ENCODE data around the gene LKAAEAR1. TPM values are rescaled to one million over a fixed set of nuclear protein-coding genes. Genes with fewer than 3 reads are reported as not detected.
A peak's percentile ranks its signal among the peaks of the same experiment; 100 is the strongest.

LKAAEAR1 gene
- polyA plus RNA-seq, 1 experiment, result not detected

DNA sequence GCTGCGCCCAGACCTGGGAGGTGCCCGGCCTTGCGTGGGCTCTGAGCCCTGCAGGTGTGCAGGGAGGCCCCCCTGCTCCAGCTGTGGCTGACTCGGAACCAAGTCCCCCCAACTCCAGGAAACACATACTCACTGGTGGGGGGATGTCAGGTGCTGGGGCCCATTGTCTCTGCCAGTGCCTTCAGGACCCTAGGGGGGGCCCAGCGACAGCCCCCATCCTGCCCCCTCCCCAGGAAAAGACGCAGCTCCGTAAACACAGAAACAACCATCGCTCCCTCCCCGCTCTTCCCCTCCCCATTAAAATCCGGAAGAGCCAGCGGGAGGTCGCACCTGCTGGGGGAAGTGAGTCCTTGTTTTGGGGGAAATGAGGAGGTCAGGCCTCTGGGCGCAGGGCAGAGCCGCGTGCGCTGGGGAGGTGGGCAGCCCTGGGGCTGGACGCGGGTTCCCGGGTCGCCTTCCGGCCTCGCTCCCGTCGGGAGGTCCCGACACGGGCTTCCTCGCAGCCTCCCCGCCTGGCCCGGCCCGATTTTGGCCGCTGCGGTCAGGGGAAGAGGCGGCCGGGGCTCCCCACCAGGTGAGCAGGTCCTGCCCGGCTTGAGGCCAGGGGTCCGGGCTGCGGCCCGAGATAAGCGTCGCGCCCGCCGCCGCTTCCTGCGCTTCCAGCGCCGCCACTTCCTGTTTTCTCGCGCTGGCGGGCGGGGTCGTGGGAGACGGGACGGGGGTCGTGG, 42.0 kb downstream of the LKAAEAR1 start:
- Histone ChIP-seq H3K4me3 (ENCODE audit: low read depth, low read length) (peak overlapping the region; percentile 42), H3K27ac (ENCODE audit: low read depth, low read length) (no peak overlapping the region), H3K9me3 (ENCODE audit: control insufficient read depth, insufficient read depth, low read length) (no peaks in the 10 kb centered on the region), H3K27me3 (ENCODE audit: control insufficient read depth, insufficient read depth, low read length) (peaks cover 73% of the 10 kb centered on the region)
- ChIA-PET POLR2A (no interaction called here), CTCF (no interaction called here)
- DNase-seq (ENCODE audit: low read depth, low spot score), result no peak
- TF ChIP-seq CTCF (IDR thresholded peaks at IDR 0.05; ENCODE audit: low read depth, low read length), result no peak

DNA sequence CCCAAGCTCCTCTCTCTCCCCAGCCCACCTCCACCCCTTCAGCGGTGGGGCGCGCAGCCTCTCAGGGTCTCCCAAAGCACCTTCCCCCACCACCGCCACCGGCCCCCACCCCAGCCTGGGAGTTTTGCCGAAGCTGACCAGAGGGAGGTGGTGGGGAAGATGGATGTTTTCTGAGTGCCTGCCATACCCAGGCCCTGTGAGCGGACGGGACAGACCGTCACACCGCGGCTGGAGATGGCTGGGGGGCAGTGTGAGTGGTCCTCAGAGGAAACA, 42.5 kb downstream of the LKAAEAR1 start:
- Histone ChIP-seq H3K27ac (ENCODE audit: low read depth, low read length) (no peak overlapping the region), H3K4me3 (ENCODE audit: low read depth, low read length) (no peak overlapping the region), H3K27me3 (ENCODE audit: control insufficient read depth, insufficient read depth, low read length) (peaks cover 71% of the 10 kb centered on the region), H3K9me3 (ENCODE audit: control insufficient read depth, insufficient read depth, low read length) (no peaks in the 10 kb centered on the region)
- no peak for DNase-seq (ENCODE audit: low read depth, low spot score)
- CTCF ChIA-PET, result no interaction called here
- TF ChIP-seq CTCF (IDR thresholded peaks at IDR 0.05; ENCODE audit: low read depth, low read length), result no peak
- POLR2A ChIA-PET, result no interaction called here

DNA sequence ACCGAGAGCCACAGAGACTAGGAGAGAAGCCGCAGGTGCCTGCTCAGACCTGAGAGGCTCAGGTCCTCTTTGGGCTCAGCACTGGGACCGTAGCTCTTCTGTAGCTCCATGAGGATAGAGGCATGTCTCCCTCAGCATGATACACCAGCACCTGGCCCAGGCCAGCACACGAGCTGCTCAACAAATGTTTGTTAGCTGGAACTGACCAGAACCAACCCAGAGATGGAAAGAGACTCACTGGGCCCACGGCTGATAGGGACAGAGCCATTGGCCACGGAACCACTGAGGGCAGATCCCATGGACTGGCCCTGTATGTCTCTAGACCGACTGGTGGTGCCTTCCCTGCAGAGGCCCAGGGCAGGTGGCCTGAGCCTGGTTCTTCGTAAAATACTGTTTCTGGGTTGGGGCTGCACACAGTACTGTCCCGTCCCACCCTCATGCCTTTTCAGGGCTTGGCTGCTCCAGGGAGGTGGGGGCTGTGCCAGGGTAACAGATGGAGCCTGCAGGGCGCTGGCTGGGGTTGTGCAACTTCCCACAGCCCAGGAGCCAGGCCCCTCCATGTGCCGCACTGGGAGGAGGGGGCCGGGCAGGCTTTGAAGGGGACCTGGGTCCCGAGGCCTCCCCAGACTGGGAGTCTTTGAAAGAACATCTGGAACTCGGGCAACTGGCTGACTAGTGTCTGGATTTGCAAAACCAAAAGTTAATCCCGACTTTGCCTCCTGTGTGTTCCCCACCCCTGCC, 43.0 kb downstream of the LKAAEAR1 start:
- ChIA-PET CTCF (interaction anchor here (1.0 to 3.0 kb wide), 2 partner anchors 13 to 15 kb away, joined by 4 to 13 read pairs; no protein-coding TSS in a partner anchor), POLR2A (no interaction called here)
- Histone ChIP-seq H3K27me3 (ENCODE audit: control insufficient read depth, insufficient read depth, low read length) (peaks cover 68% of the 10 kb centered on the region), H3K4me3 (ENCODE audit: low read depth, low read length) (no peak overlapping the region), H3K9me3 (ENCODE audit: control insufficient read depth, insufficient read depth, low read length) (no peaks in the 10 kb centered on the region), H3K27ac (ENCODE audit: low read depth, low read length) (no peak overlapping the region)
- DNase-seq (ENCODE audit: low read depth, low spot score), result no peak
- no peak for TF ChIP-seq CTCF (IDR thresholded peaks at IDR 0.05; ENCODE audit: low read depth, low read length)

- ChIA-PET POLR2A (no interaction called here), CTCF (interaction anchor here (1.0 to 3.6 kb wide), 5 partner anchors 12 to 81 kb away, joined by 4 to 31 read pairs (median 6); partner anchors contain the start of gene TCEA2)
- peaks cover 61% of the 10 kb centered on the region for H3K27me3 ChIP-seq (ENCODE audit: control insufficient read depth, insufficient read depth, low read length)
- no peak overlapping the region for H3K27ac ChIP-seq (ENCODE audit: low read depth, low read length)
- no peak for TF ChIP-seq CTCF (IDR thresholded peaks at IDR 0.05; ENCODE audit: low read depth, low read length)
- H3K9me3 ChIP-seq (ENCODE audit: control insufficient read depth, insufficient read depth, low read length), result no peaks in the 10 kb centered on the region
- no peak for DNase-seq (ENCODE audit: low read depth, low spot score)
- H3K4me3 ChIP-seq (ENCODE audit: low read depth, low read length), result no peak overlapping the region
Measured at GRCh38 chr20:64040231-64041039, 43.8 kb downstream of the LKAAEAR1 start.
